Measurements from ENCODE around the gene FASTK.

DNA sequence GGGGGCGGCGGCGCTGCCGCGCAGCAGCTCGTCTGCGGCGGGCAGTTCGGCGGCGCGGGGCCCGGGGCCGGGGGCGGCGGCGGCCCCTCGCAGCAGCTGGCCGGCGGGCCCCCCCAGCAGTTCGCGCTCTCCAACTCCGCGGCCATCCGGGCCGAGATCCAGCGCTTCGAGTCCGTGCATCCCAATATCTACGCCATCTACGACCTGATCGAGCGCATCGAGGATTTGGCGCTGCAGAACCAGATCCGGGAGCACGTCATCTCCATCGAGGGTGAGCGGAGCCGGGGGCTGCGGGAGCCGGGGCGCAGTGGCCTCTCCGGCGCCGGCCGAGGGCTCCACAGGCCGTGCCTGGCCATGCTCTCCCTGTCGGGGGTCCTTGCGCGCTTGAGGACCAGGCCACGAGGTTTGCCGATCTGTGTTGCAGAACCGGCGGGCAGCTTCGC lies 6.2 kb upstream of the FASTK start:
- TF ChIP-seq, protein P1, sequence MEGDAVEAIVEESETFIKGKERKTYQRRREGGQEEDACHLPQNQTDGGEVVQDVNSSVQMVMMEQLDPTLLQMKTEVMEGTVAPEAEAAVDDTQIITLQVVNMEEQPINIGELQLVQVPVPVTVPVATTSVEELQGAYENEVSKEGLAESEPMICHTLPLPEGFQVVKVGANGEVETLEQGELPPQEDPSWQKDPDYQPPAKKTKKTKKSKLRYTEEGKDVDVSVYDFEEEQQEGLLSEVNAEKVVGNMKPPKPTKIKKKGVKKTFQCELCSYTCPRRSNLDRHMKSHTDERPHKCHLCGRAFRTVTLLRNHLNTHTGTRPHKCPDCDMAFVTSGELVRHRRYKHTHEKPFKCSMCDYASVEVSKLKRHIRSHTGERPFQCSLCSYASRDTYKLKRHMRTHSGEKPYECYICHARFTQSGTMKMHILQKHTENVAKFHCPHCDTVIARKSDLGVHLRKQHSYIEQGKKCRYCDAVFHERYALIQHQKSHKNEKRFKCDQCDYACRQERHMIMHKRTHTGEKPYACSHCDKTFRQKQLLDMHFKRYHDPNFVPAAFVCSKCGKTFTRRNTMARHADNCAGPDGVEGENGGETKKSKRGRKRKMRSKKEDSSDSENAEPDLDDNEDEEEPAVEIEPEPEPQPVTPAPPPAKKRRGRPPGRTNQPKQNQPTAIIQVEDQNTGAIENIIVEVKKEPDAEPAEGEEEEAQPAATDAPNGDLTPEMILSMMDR (IDR thresholded peaks at IDR 0.05; ENCODE audit: low read length): no peak
- no peak for TF ChIP-seq EZH2 (IDR thresholded peaks at IDR 0.05; ENCODE audit: borderline replicate concordance, low read length)

Data from OCI-LY1 (cell line).